GM19372 (cell line): Measurements from ENCODE around the gene KRT76.

Source experiments
- ATAC-seq: cut with Tn5 transposase; IDR thresholded peaks from one replicate; pipeline ENCODE4 v1.9.1; 2021; ENCODE audit warnings: mild to moderate bottlenecking, low read depth, moderate library complexity; ENCODE audit not compliant: unreplicated experiment

The KRT76 gene

DNA sequence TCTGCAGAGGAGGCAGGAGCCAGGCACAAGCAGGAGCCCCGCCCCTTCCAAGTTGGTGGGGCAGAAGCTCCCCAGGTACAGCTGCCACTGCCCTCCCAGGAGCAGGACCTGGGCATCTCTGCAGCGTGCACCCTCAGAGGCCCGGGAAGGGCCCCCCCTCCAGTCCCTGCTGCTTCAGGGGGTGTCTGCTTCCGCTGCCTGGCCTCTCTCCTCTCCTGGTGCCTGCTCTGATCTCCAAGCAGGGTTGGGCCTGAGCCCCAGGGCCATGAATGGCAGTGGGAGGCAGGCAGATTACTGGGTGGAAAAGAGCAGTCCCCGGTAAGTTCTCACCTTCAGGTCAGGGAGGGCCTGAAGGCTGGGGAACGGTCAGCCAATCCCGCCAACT, 35.0 kb downstream of the KRT76 start:
- ATAC-seq, result no peak

DNA sequence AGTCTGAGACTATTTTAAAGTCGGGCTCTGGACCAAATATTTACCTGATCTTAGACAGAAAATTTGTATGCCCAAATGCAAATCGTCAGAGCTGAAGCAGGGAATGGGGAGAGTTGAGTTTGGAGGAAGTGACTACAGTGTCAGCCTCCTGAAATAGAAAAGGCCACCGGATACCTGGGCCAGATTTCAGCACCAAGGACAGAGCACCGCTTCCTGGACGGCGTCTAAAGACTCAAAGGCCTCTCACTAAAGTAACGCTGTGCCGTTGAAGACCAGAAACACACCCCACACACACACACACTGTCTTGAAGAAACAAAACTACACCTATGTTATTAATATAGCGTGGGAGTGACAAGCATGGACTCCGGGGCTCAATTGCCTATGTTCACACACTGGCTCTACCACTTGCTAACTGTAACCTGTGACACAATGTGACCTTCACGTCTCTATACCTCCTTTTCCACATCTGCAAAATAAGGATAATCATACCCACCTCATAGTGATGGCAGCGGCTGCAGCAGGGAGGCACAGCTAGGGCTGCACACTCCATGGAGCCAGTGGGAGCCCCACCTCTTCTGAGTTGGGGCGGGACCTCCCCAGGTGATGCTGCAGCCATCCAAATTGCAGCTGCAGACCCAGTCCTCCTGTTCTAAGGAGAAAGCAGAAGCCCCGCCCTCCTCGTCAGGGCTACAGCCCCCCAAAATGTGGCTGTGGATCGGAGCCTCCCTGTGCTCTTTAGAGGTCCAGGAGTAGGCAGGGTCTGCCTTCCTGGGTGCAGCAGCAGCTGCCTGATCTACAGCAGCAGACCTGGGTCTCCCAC, 35.6 kb downstream of the KRT76 start:
- no peak for ATAC-seq

DNA sequence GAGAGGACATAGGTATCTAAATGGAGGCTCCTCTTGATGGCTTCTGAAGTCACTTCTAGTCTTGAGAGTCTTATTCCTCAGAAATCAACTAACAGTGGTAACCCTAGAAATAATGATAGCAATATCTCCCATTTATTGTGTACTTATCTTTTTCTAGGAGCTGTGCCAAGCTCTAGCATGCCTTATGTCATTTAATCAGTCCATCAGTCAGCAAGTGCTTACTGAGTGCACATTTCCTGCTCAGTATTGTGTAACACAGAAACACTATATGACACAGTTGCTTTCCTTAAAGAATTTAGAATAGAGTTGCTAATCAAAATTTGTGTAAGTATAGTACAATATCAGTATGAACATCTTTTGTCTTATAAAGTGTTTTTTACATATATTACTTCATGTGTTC, 36.6 kb downstream of the KRT76 start:
- no peak for ATAC-seq

DNA sequence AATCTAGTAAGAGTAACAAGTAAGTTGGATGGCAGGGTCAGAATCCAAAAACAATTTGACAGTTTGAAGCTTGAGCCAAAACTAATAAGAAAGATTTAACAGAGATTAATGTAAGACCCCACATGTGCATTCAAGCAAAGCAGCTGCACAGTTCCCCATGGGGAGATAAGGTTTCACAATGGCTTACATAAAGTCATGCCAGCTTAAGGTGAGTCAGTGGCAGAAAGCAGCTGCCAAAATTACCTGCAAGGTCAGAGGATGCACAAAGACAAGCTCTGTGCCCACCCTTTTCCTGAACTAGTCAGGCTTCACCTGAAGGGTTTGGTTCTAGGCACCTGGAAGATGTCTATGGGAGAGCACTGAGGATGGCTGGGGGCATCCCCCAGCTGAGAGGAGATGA, 37.2 kb downstream of the KRT76 start:
- no peak for ATAC-seq

DNA sequence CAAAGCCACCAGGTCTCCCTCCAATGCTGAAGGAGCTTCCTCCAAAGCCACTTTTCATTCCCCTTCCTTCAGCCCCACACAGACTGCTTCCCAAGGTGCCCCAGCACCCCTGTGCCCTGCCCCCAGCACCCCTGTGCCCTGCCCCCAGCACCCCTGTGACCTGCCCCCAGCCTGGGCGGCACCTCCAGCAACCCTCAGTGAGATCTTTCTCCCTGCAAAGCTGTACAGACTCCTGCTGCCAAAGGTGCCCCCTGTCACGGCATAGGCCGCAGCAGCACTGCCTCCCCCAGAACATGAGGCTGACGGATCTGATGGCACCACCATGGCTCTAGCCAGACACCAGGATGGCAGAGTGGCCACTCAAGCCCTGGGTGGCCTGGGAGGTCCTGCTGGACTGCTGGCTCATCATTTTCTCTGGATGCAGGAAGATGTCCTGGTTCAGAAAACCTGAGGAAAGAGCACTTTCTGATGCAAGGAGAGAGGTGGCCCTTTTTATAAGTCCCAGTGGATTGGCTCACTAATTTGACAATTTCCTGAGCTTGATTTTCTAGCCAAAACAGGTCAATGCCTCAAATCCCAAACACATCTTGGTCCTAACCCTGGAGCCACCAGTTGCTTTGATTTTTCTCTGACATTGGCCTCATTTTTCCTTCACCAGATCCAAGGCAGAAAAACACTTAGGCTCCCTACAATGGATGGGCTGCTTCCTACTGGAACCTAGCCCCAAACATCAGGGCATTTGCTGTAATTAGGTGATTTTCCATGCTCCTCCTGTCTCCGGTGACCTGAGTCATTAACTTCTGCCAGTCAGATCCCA, 41.1 kb downstream of the KRT76 start:
- no peak for ATAC-seq

DNA sequence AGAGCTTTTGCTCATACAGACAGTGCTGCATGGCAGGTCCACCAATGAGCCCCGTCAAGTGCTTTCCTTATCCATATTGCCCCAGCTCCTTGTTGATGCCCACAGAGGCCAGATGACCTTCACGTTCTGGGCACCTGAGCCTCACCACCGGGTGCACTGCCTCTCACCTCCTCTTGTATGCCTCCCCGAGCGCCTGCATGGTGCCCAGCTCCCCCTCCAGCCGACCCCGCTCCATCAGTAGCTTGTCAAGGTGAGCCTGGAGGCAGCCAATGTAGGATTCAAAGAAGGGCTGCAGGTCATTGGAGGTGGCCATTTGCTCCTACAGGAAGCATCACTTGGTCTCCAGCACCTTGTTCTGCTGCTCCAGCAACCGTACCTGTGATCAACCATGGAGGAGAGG, 42.0 kb downstream of the KRT76 start:
- no peak for ATAC-seq

DNA sequence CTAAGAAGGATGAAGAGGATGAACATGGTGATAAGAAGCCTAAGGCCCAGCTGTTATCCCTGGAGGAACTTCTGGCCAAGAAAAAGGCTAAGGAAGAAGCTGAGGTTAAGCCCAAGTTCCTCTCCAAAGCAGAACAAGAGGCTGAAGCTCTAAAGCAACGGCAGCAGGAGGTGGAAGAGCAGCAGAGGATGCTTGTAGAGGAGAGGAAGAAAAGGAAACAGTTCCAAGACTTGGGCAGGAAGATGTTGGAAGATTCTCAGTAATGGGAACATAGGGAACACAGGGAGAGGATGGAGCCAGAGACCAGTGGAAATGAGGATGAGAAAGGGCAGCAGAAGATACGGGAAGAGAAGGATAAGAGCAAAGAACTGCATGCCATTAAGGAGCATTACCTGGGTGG, 46.4 kb downstream of the KRT76 start:
- ATAC-seq, result no peak

DNA sequence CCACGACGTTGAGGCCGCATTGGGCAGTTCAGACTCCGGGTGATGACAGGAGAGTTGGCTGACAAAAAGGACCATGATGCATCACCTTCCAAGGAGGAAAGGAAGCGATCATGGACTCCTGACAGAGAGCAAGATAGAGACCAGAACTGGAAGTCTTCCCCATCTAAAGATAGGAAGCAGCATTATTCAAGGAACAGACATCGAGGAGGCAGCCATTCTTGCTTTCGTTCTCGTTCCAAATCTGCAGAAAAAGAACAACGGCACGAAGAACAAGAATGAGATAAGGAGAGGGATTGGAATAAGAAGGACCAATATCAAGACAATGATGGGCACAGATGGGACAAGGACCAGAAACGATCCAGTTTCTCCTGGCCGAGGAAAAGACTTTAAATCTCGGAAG, 46.8 kb downstream of the KRT76 start:
- ATAC-seq, result no peak

DNA sequence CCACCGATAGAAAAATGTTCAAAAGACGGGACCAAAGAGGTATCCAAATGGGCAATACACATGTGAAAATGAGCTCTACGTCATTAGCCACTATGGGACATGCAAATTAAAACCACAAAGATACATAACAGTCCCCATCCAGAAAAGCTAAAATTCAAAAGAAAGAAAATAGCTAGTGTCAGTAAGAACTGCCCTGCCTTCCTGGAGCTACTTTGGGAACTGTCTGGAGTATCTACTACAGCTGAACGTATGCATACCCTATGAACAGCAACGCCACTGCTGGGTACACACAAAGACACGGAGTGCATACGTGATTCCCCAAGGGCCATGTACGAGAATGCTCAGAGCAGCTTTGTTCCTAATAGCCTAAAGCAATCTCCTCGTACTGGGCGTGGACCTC, 48.0 kb downstream of the KRT76 start:
- ATAC-seq, result no peak

DNA sequence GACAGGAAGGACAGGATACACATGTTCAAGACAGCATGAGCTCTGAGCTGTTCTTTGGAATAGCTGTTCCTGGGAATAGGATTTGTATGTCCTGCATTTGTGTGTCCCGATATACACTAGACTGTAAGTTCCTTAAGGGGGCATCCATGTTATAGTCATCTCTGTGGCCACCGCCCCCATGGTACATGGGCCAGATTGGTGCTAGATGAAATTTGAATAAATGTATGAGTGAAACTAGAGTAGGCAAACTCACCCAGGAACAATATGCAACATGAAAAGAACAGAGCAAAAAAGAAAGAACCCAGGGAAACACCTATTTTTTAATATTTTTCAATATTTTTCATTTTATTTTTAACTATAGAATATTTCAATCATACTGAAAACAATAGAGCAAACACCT, 48.8 kb downstream of the KRT76 start:
- no peak for ATAC-seq

DNA sequence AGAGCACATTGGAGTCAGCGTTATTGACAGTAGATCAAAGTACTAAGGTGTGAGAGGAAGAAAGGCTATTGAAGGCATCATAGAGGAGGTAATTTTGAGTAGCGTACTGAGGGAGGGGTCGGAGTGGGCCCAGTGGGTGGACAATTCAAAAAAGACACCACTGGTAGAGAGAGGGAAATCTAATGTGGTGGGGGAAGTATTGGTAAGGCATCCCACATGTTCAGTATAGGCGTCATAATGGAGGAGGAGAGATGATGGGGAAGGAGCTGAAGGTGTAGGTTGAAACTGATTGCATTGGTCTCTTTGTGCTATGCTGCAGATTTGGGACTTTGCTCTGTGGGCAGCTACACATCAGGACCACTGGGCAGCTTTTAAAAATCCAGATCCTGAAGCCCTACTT, 50.1 kb downstream of the KRT76 start:
- no peak for ATAC-seq

DNA sequence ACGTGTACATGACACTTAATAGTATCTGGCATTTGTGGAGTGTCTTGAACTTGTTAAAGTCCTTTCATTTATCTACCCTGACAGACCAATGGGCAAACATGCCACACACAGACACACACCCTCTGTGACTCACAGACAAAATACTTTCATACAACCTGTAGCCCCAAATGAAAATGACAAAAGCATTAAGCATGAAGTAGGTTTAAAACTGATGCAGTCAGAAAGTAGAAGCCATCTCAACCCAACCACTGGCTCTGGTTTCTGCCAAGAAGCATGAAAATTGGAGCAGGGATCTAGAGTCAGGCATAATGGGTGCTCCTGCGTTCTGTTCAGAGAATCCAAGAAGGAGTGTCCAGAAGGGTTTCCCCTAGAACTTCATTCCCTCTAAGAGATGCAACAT, 50.7 kb downstream of the KRT76 start:
- no peak for ATAC-seq

DNA sequence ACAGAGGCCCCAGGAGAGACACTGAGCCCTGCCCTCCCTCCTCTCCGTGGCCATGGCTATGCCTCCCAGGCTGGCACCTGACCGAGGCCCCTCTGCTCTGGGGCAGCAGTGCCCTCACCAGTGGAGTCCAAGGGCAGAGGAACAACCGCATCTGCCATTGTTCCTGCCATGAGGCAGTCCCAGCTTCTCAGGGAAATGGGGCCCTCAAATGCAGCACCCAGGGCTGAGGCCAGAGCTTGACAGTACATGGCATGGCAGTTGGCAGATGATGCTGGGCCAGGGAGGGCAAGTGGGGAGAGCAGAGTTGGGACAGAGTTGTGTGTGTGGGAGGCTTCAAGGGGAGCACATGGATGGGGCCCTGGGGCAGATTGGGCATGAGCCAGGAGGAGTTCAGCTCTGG, 52.8 kb downstream of the KRT76 start:
- no peak for ATAC-seq

DNA sequence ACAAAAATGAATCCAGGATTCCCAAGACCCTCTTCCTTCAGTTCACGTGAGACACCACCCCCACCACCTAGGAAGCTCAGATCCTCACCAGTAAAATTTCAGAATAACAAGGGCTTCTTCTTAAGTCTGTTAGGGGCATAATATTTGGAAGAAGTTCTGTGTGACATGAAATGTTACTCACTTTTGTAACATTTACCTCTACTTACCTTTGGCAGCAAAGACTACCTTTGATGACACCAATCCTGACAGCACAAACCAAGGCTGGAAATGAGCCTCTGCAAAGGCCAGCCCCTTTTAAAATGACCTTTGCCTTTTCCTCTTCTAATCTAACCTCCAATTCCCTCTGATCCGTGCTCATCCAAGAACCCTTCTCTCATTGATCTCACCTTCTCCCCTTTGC, 54.5 kb downstream of the KRT76 start:
- no peak for ATAC-seq

DNA sequence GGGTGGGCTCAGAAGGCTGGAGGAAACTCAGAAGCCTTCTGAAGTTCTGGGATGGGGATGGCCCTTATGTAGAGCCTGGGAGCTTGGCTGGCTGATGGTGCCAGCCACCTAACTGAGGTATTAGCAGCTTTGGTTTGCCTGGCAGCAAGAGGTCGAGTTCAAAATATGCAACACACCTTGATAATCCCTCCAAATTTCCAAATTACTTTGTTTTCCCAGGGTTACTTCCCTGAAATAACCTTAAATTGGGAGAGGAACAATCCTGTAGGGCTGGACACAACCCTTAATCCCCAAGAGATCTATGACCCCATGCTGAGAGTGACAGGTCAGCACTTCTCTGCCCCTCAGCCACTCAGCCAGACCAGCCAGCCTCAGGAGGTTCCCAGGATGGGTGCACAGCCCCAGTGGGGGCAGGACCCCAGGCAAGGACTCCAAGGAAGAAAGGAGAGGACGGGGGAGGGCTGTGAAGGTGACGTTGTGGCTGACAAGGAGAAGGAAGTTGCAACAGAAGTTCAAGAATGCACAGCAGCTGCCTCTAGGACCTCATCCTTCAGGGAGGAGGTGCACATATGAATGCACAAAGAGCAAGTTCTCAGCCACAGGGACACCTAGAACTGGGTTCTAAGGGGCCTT, 55.2 kb downstream of the KRT76 start:
- no peak for ATAC-seq

DNA sequence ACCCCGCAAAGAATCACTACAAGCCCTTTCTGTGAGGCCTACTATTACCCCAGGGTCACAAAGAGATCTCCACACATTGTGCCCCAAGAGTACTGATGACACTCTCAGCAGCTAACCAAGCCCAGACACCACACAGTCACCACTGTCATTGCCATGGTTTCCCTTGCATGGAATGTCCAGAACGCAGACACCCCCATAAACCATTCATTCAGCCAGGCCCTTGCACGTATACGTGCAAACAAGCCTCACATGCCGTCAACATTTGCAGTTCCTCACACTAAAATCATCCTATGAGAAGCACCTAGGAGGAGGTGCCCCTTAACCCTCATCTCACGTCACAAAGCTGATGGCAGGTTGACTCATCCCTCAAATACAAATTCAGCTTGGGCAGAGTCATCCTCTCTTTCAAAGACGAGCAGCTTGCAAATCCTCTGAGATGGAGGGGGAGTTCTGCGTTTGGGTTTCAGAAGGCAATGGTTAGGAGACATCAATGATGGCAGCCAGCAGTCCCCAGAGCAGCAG, 56.7 kb downstream of the KRT76 start:
- no peak for ATAC-seq
